Fibroblast of skin of back (primary cell): Measurements from ENCODE around the gene FAAP24. TPM values are rescaled to one million over a fixed set of nuclear protein-coding genes. Genes with fewer than 3 reads are reported as not detected.
"Not testable (repeated sequence)": the region's sequence is repeated elsewhere in the genome, so short reads cannot be mapped to it uniquely, and the experiment has no call there.

Experiments
- DNase-seq: peaks from one replicate; pipeline ENCODE4 v3.0.0-alpha.2; 2013
- polyA plus RNA-seq, 2 experiments: library from polyadenylated mRNA; unstranded; fragments of 120-200 nt; gene quantifications; one replicate each; pipeline ENCODE4 v1.2.1, GENCODE V29; 2013; ENCODE audit not compliant: insufficient read length in 2 of 2

Gene FAAP24, protein sequence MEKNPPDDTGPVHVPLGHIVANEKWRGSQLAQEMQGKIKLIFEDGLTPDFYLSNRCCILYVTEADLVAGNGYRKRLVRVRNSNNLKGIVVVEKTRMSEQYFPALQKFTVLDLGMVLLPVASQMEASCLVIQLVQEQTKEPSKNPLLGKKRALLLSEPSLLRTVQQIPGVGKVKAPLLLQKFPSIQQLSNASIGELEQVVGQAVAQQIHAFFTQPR
- 5.0 TPM for polyA plus RNA-seq (2013, experiment 1 of 2; ENCODE audit: insufficient read length)
- polyA plus RNA-seq (2013, experiment 2 of 2; ENCODE audit: insufficient read length) = 1.4 TPM

GRCh38 chr19:32971715-32972540, at the start of gene FAAP24, which contains the start of gene CEP89:
FAAP24 (plus strand) TSS chr19:32972242; CDS start chr19:32973197, 955 bp downstream.
CEP89 (minus strand) TSS chr19:32971958; CDS start chr19:32971874, 84 bp downstream.
- DNase-seq = peak; percentile 99

DNA sequence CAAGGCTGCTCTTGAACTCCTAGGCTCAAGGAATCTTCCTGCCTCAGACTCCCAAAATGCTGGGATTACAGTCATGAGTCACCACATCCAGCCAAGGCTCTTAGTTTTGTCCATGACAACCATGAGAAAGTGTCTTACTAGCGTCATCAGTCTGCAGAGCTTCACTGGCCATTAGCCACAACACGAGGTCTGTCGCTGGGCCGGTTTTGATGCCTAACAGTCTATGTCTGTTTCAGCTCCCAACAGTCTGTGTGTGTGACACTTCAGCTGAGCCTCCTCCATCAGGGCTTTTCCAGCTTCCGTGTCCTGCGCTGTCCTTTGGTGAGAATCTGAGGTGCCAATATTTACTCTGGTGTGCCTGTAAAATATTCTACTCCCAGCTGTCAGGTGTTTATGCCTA, 47.8 kb upstream of the FAAP24 start:
- DNase-seq = peak; percentile 4

- DNase-seq = no peak
These were observed 43.2 kb upstream of the FAAP24 start for GRCh38 chr19:32928806-32929205.

- DNase-seq = no peak
These were observed 41.5 kb upstream of the FAAP24 start for GRCh38 chr19:32930567-32930966.

GRCh38 chr19:32933571-32933970, 38.5 kb upstream of the FAAP24 start:
- DNase-seq = no peak

DNA sequence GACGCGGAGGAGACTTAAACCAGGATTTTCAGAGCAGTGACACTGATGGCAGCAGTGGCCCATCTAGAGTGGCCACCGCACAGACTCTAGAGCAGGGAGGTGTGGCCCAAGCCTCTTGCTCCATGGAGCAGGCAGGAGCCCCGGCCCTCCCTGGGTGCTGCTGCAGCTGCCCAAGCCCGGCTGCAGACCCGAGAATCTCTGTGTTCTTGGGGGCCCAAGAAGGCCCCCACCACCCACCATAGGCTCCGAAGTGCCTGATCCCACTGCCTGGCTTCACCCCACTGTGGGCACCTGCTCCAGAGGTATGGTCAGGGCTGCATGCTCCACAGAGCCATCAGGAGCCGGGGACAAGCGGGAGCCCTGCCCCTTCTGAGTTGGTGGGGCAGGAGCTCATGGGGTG, 36.4 kb upstream of the FAAP24 start:
- no peak for DNase-seq

- no peak for DNase-seq
These were observed 36.0 kb upstream of the FAAP24 start for GRCh38 chr19:32936065-32936464.

DNA sequence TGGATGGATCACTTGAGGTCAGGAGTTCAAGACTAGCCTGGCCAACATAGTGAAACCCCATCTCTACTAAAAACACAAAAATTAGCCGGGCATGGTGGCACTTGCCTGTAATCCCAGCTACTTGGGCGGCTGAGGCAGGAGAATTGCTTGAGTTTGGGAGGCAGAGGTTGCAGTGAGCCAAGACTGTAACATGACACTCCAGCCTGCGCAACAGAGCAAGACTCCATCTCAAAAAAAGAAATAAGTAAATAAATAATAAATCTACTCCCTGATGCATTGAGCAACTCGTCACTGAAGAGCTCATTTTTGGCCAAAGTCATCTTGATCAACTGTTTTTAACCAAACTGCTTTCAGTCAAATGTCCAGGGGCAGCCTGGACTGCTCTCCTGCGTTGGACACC, 30.8 kb upstream of the FAAP24 start:
- DNase-seq = not testable (repeated sequence)

- DNase-seq = no peak
These were observed 26.8 kb upstream of the FAAP24 start for GRCh38 chr19:32945260-32945659.

DNA sequence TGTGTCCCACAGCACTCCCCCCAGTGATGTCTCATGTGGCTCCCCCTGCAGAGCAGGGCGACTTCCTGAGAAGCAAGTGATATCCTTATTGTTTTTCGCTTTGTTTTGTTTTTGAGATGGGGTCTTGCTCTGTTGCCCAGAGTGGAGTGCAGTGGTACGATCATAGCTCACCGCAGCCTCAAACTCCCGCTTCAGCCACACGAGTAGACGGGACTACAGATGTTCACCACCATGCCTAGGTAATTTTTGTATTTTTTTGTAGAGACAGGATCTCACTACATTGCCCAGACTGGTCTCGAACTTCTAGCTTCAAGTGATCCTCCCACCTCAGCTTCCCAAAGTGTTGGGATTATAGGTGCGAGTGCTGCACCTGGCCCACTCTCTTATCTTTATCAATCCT, 5.3 kb upstream of the FAAP24 start:
- DNase-seq = no peak

DNA sequence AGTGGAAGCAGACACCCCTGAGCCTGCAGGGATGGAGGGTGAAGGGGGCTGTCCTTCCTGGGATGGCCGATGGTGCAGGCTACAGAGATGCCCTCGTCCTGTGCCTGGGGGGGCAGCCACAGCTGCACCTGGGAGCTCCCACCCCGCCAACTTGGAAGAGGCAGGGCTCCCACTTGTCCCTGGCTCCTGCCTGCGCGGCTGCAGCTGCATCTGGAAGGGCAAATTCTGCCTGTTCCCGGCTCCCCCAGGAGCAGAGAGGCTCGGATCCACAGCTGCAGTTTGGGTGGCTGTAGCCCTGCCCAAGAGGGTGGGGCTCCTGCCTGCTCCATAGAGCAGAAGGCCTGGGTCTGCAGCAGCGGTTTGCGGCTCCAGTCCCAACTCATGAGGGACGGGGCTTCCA, 2.5 kb upstream of the FAAP24 start:
- DNase-seq = no peak

DNA sequence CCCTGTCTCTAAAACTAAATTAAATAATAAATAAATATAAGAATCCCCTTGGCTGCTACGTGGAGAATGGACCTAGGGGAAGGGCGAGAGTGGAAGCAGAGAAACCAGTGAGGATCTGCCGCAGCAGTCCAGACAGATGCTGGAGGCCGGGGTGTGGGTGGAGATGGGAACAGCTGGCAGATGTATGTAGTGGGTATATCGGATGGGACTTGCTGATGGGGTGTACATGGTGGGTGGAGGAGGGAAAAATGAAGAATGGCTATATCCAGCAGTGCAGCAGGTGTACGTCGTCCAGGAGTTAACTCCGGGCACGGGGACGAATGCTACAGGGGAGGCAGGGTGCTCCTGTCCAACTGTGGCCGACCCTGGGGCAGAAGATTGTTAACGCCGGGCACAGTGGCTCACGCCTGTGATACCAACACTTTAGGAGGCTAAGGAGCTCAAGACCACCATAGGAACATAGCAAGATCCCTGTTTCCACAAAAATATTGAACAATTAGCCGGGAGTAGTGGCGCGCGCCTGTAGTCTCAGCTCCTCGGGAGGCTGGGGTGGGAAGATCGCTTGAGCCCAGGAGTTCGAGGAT, 938 bp upstream of the FAAP24 start:
- DNase-seq = no peak

- DNase-seq = peak; percentile 46
These were observed 4.3 kb downstream of the FAAP24 start for GRCh38 chr19:32976223-32976805.

- no peak for DNase-seq
These were observed 5.2 kb downstream of the FAAP24 start for GRCh38 chr19:32977280-32977679.

- DNase-seq = not testable (repeated sequence)
These were observed 5.8 kb downstream of the FAAP24 start for GRCh38 chr19:32977813-32978212.

DNA sequence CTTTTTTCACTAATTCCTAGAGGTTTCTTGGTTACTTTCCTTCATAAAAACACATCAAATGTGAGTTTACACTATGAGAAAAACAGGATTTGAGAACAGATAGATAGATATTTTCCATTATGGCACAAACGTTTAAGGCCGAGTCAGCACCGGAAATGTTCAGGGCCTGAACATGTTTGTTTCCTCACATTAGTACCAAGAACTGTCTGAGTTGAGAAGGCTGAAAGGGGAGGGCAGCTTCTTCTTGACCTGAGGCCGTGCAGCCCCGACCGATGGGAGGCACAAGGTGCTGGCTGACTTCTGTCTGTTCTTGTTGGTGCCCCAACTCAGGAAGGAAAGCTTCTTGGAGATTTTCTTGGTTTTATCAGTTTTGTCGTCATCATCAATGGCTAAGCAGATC, 7.8 kb downstream of the FAAP24 start:
- not testable (repeated sequence) for DNase-seq

GRCh38 chr19:32982488-32982887, 10.4 kb downstream of the FAAP24 start:
- not testable (repeated sequence) for DNase-seq

DNA sequence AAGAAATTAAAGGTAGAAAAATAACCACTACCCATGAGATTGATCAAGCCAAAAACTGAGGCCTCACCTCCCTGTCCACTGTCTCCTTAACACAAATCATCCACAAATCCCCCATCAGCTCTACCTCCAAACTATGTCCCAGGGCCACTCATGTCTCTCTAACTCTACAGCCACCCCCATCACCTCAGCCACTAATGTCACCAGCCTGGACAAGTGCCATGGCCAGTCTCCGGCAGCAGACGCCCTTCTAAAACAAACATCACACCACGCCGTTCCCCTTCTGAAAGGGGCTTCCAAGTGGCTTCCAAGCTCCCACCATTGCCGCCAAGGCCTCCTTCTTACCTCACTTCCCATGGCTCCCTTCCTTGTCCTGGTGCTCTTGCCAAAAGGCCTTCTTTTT, 16.2 kb downstream of the FAAP24 start:
- not testable (repeated sequence) for DNase-seq

- DNase-seq = no peak
These were observed 16.7 kb downstream of the FAAP24 start for GRCh38 chr19:32988724-32989123.

DNA sequence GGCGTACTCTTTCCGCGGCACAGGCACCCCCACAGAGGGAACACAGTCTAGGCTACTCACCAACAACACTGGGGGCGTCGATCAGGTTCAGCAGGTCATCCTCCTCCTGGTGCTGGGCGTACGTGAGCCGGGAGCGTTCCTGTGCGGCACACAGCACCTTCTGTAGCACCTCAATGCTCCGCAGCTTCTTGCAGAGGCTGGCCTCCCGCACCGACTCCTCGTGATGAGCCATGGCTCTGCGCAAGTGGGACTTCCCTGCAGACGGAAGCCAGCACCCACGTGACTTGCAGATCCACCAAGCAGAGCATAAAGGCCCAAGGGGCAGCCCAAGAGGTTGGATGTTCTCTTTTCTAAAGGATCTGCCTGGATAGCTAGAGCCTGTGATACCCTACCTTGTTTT, 23.9 kb downstream of the FAAP24 start:
- DNase-seq = not testable (repeated sequence)

GRCh38 chr19:32997061-32997464, 25.0 kb downstream of the FAAP24 start:
- peak; percentile 3 for DNase-seq

- no peak for DNase-seq
These were observed 25.8 kb downstream of the FAAP24 start for GRCh38 chr19:32997716-32998355.
